GM19099 (cell line): ENCODE measurements around the gene DISP3.

ENCODE experiments used
- POLR2A ChIP-seq: IDR thresholded peaks from 3 replicates; pipeline ENCODE4 v1.6.1; 2011; ENCODE audit warnings: low read depth; ENCODE audit not compliant: insufficient read length; ENCODE audit errors: extremely low read depth

Gene DISP3

DNA sequence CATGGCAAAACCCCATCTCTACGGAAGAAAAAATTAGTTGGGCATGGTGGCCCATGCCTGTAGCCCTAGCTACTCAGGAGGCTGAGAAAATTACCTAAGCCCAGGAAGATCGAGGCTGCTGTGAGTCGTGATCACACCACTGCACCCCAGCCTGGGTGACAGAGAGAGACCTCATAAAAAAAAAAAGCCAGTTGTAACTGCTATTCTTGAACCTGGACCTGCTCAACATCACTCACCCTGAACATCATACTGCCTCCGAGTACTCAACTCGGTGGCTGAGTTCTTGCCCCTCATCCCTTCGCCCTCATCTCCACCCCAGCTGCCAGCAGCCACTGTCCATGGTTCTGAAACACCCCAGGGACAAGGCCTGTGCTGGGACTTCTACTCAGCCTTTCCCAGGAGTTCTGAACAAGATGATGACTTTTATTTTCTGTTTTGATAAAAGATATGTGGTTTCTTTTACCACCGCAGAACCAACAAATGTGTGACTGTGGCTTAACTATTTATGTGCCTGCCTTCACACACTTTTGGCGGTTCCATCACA, 5.4 kb upstream of the DISP3 start:
- no peak for TF ChIP-seq POLR2A

GRCh38 chr1:11474826-11475225, 4.1 kb upstream of the DISP3 start:
- TF ChIP-seq POLR2A = no peak

DNA sequence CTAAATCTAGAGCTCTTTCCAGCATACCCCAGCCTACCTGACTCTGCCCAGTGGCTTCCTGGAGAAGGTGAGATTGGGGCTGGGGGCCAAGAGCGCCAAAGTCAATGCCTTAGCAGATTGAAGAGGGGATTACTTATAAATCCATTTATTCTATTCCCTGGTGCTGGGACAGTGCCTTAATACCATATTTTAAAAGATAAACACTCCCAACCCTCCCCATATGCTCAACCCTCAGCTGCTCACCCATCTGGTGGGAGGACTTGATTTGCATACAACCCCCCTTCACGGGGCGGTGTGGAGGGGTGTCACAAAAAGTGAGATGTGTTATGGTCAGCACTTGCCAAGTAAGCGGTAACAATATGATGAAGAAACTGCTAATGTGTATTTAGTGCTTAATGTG, 3.2 kb upstream of the DISP3 start:
- TF ChIP-seq POLR2A = no peak

GRCh38 chr1:11479375-11479979, 522 bp downstream of the DISP3 start:
- TF ChIP-seq POLR2A = no peak

DNA sequence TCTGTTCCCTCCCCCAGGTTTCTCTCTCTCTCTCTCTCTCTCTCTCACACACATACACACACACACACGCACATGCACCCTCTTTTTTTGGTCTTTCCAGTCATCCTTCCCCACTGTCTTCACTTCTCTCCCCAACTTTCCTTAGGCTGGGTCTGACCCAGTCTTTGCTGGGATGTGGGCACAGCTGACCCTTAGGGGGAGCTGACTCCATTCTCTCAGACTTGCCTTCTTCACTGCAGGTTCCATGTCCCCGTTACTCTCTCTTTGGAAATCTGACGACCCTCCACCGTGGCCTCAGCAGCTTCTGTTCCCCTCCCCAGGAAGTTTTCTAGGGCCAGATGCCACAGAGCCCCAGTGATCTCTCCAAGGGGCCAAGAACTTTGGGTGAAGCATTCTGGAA, 2.1 kb downstream of the DISP3 start:
- no peak for TF ChIP-seq POLR2A

GRCh38 chr1:11482198-11482597, 3.2 kb downstream of the DISP3 start:
- no peak for TF ChIP-seq POLR2A

DNA sequence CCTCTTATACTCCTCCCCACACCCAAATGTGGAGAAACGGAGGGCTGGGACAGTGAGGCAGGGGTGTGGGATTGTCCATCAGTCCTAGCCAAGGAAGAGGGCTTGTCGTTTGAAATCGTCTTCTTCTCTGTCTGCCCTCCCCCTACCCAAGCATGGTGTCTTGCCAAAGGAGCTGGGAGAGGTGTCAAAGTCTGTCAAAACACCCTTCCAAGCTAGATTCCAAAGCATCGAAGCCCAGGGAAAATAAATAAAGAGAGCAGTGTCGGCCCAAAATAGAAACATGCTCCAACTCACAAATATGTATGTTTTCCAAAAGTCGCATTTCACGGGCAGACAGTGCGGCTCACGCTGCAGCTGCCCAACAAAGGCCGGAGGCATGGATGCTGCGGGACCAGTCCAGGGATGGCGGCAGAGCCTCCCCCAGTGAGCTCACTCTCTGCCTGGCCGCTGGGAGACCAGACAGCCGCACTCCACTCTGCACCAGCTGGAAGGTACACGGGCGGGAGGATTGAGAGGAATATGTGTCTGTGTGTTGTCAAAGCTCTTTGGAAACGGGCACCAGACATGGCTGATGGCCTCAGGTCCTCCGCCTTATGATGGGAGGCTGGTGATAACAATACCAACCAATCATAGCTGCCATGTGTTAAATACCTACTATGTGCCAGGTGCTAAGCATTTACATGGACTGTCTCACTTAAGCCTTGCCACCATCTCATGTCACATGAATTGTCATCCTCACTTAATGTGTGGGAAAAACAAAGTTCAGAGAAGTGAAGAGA, 3.9 kb downstream of the DISP3 start:
- no peak for TF ChIP-seq POLR2A

DNA sequence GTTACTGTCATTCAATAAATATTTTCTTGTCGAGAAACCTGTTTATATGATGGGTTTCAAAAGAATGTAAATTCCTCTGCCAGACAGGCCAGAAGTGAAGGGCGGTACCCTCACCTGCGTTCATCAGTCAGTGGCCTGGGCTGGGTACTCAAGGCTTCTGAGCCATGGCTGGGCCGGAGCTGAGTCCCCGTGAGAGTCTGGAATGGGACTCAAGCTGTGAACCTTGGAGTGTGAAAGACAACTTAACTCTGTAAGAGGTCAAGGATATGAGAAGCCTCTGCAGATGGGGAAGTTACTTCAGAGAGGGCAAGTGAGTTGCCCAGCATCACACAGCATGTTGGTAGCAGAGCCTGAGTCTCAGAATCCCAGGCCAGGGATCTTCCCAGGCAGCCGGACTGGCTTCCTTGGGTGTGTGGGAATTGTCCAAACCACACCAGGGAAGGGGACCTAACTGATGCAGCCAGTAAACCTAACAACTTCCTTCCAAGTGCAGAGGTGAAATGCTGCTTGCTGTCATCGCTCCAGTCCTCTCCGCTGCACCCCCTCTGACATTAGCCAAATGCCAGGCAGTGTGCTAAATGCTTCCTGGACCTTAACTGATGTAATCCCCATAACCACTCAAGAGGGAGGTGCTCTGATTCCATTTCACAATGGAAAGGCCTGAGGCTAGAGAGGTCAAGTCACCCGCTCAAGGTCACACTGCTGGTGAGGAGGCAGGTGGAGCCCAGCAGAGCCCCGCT, 4.8 kb downstream of the DISP3 start:
- TF ChIP-seq POLR2A = no peak

DNA sequence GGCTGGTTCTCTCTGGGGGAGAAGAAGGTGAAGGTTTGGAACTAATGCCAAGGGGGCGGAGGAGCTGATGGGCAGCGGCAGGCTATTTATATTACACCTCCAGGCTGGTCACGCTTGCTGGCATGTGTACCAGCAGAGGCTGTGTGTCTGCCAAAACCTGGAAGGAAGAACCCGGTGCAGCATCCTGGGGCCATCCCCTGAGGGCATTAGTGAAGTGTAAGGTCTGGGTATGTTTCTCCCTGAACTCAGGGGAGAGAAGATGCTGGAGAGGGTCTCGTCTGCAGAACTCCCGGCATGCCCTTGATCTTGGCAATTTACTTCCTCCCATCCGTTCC, 5.3 kb downstream of the DISP3 start:
- no peak for TF ChIP-seq POLR2A

DNA sequence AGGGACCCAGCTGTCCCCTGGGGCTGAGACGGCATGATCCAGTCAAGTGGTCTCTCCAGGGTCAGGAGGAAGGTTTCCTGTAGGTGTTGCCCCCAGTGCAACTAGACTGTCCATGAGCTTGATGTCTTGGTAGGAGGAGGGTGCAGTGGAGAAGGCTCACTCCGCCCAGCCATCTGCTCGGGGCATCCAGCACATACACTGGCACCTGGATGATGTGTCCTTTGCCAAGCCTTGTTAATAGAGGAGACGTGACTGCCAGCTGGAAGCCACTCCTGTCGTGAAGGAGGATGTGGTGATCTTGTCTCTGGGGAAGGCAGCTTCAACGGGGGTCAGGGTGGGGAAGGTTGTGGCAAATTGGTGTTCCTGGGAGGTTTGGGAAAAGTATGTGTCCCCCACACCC, 6.2 kb downstream of the DISP3 start:
- no peak for TF ChIP-seq POLR2A

DNA sequence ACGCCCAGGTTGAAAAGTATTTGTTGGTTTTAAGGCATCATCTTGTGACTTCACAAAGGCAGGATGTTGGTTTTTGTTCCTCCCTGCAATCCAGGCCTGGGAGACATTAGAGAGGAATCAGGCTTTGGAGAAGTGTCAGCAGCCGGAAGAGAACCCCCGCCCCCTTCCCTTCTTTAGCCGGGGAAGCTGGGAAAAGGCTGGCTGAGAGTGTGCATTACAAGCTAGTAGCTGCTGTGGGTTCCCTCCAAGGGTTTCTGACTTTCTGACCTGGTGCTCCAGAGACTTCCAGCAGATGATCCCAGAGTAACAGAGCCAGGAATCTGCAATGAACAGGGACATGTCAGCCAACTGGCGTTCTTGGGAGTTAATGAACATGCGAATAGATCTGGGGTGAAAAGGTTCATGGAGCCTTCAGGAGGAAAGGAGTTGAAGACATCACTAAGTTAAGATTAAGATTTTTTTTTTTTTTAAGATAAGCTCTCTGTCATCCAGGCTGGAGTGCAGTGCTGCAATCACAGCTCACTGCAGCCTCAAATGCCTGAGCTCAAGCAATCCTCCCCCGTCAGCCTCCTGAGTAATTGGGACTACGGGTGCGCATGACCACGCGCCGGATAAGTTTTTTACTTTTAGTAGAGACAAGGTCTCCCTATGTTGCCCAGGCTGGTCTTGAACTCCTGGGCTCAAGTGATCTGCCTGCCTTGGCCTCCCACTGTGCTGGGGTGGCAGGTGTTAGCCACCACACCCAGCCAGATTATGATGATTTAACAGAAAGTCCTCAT, 7.5 kb downstream of the DISP3 start:
- no peak for TF ChIP-seq POLR2A

DNA sequence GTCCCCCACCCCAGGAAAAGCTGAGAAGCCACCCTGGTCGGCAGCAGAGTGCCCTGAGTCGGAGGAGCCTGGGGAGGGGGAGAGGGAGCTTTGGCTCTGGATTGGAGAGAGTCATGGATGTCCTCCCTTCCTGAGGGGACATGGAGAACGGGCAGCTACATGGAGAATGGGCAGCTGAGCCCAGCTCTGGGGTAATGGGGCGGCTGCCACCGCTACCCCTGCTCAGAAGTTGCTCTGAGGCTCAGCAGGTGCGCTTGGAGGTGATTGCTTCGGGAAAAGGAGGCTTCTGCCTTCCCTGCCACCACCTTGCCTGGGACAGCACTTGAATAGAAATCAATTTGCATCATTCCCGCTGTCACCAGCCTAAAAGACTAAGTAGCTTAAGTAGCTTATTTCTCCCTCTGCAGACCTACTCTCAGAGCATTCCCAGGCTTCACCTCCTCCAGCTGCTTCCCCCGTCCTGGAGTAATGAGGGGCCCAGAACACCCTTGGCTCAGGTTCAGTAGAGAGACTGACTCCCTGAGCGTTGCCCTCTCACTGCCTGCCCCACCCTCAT, 8.3 kb downstream of the DISP3 start:
- TF ChIP-seq POLR2A = no peak

GRCh38 chr1:11488201-11488770, 9.3 kb downstream of the DISP3 start:
- no peak for TF ChIP-seq POLR2A

DNA sequence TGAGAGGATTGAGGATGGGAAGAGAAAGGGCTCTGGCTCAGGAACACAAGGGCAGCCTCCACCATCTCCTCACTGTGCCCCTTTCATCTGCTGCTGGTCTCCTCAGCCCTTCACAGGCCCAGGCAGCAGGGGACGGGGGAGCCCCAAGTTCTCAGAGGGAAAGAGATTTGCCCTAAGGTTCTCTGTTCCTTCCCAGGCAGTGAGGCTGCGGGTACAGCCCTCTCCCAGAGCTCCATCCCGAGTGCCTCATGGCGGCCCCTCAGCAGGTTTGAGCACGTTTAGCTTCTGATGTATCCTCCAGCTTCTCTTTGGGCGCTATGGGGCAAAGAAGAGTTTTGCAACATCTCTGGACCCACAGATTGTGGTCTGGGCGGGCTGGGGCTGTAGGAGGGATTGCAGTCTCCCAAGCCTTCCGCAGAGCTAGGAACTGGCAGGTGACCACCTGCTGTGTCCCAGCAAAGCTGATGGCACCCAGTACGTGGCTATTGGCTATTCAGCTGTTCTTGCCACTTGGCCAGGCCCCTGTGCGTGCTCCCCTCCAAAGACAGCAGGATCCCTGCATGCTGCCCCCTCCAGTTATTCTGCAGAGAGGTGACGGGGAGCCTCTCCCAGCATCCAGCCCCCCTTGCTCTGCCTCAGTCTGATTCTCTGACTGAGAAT, 10.1 kb downstream of the DISP3 start:
- TF ChIP-seq POLR2A = no peak

- no peak for TF ChIP-seq POLR2A
These were observed 13.3 kb downstream of the DISP3 start for GRCh38 chr1:11492235-11492634.
